GM18858 (cell line): ENCODE data around the gene ZNF326.

Experiments
- ATAC-seq: cut with Tn5 transposase; IDR thresholded peaks from one replicate; pipeline ENCODE4 v1.9.1; 2021; ENCODE audit not compliant: unreplicated experiment

The ZNF326 gene

DNA sequence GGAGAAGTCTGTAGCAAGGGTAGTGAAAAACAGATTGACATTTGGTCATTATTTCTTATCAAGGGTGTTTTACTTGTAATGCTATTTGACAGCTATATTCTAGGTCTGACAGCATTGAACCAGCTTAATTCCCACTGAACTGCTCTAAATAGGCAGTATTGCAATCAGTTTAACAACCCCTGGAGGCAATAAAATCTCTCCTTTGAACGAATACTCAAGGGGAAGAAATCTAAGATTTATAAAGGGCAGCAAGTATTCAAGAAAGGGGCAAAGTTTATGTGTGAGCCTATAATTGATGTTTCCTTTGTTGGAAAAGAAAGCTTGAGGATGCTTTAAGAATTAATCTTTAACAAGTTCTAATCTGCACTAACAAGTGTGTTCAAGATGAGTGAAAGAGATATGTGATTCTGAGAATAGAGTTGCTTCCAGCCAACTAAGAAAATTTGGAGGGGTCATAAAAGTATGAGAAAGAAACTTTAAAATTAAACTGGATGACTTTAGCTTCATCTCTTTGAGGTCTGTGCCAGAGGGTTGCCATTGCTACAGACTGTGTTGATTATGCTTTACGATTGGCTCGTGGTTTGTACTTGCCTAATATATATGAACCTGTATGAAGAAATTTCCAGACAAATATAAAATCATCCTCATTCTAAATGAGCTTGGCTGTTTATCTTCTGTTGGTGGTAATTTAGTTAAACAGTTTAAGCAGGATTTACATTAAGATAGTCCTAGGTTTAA, 72.5 kb downstream of the ZNF326 start:
- no peak for ATAC-seq

DNA sequence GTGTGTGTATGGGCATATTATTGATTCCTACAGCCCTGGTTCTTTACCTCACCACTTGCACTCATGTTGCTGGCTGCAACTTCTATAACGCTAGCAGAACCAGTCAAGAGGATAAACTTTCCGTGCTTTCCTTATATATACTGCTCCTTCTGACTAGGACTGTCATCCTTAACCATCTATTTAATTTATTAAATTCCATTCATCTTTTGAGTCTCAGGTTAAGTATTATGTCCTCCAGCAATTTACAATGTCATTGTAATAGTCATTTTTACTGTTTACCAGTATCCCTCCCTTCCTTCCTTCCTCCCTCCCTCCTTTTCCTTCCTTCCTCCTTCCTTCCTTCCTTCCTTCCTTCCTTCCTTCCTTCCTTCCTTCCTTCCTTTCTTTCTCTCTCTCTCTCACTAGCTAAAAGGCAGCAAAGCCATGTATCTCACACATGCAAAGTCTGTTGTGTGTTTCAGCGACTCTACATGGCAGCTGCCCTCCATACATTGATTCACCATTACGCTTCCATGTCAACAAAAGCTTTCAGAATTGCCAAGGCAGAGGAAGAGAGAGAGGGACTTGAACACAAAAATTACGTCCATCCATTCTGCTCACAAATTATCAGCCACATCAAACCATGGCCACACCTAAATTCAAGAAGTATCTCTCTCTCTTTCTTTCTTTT, 73.8 kb downstream of the ZNF326 start:
- ATAC-seq = no peak

DNA sequence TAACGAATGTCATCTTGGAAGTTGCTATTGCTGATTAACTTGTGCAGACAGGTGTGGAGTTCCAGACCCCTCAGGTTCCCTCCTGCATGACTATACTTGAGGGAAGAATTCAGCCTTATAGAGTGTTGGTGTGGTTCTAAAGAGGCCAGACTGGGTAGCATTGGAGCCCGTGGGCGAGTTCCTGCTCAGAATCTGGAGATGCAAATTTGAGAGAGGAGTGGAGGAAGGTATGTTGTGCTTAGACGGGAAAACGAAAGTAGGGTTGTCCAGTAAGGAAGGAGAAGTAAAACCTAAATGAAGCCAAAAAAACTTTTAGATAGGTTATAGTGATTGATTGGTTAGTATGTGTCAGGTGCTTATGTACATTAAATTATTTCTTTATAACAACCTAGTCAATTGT, 79.2 kb downstream of the ZNF326 start:
- ATAC-seq = peak; percentile 77

DNA sequence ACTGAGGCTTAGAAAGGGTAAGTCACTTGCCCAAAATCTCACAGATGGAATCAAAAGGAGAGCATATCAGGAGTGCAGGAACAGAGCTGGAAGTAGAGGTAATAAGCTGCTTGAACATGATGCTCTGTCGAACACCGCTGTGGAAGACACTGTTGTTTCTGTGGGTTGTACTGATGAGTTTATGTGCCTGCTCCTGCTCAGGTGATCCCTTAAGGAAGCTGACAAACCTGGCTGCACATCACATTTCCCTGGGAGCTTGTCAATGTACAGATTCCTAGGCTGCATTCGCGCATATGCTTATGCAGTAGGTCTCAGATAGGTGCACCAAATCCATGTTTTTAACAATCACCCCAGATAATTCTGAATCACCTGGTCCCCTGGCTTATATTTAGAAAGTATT, 79.7 kb downstream of the ZNF326 start:
- ATAC-seq = no peak

DNA sequence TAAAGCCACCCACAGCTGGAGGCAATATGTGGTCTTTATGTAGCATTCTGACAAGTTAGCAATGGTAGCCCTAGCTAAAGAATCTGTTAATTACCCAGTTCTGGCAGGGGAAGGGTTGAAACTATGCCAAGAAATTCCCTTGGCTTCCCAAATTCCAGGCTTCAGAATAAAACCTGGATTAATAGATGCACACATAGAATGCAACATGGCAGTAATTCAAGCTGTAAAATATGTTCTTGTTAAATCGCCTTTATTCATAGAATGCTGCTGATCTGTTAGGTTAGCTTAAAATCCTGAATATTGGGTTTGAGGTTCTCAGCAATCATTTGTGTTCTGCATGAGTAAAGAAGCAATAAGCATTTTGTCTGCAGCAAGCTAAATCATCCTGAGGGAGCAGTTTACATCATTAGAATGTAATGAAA, 80.1 kb downstream of the ZNF326 start:
- no peak for ATAC-seq

DNA sequence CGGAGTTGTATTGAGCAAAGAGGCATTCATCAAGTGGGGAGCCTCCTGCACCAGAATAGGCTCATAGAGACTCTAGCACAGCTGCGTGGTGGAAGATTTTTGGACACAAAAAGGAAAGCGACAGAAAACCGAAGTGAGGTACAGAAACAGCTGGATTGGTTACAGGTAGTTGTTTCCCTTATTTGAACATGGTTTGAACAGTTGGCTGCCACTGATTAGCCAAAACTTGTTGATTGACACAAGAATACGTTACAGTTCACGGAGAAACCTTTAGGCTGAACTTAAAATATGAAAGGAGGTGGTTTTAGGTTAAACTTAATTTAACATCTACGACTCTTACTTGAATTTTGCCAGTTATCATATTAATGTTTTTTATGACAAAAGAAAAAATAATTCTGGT, 89.1 kb downstream of the ZNF326 start:
- no peak for ATAC-seq
